ENCODE data around the gene CCDC80. TPM values are rescaled to one million over a fixed set of nuclear protein-coding genes. Genes with fewer than 3 reads are reported as not detected.

CCDC80 gene
- polyA plus RNA-seq, 3 donors = 0.05 TPM; not detected in 2

- peak; percentile 98 to 99 (median 99) for DNase-seq
- H3K36me3 Mint-ChIP-seq = peaks cover 27 to 34% of the 10 kb centered on the region in 2 donors
- H3K4me1 Mint-ChIP-seq = peaks cover 45% of the 10 kb centered on the region
- peaks cover 8 to 26% of the 10 kb centered on the region in 2 donors for H3K36me3 ChIP-seq (replicated peaks in 1 of 2; ENCODE audit: control insufficient read depth in 1 of 2, insufficient read depth in 2 of 2, low read length in 2 of 2)
- H3K27me3 ChIP-seq (ENCODE audit: control insufficient read depth in 2 of 2, insufficient read depth in 2 of 2, low read length in 2 of 2) = no peaks in the 10 kb centered on the region
- H3K27ac Mint-ChIP-seq = peak within 1 kb of the TSS; percentile 98 to 100 (median 99)
- intact Hi-C loops (cut with micrococcal nuclease) = no loop called here
- H3K4me3 ChIP-seq (replicated peaks in 1 of 3; ENCODE audit: low read depth in 2 of 3, low read length in 3 of 3) = peak within 1 kb of the TSS; percentile 58 to 99 (median 94)
- peak within 1 kb of the TSS; percentile 88 for H3K4me2 ChIP-seq (replicated peaks; ENCODE audit: extremely low read depth, low read length, poor library complexity, severe bottlenecking)
- peak within 1 kb of the TSS; percentile 89 for H3K9ac ChIP-seq (ENCODE audit: insufficient read depth, low read length, poor library complexity, severe bottlenecking)
- H2AFZ ChIP-seq (ENCODE audit: insufficient read depth, low read depth, low read length, poor library complexity, severe bottlenecking) = peak within 1 kb of the TSS; percentile 86
- peak within 1 kb of the TSS; percentile 98 to 99 for H3K27ac ChIP-seq (ENCODE audit: low read depth in 1 of 2, low read length in 2 of 2)
- H3K9me3 Mint-ChIP-seq = no peaks in the 10 kb centered on the region
- no peaks in the 10 kb centered on the region for H4K20me1 ChIP-seq (ENCODE audit: insufficient read depth, low read length)
- H3K4me1 ChIP-seq (ENCODE audit: control insufficient read depth in 1 of 2, insufficient read depth in 2 of 2, low read length in 2 of 2) = peaks cover 39 to 44% of the 10 kb centered on the region in 2 donors
- H3K79me2 ChIP-seq (ENCODE audit: insufficient read depth, low read length) = peaks cover 81% of the 10 kb centered on the region
- no peak for TF ChIP-seq CTCF (IDR thresholded peaks at IDR 0.05)
- H3K9me3 ChIP-seq (replicated peaks in 1 of 2; ENCODE audit: control insufficient read depth in 1 of 2, insufficient read depth in 1 of 2, low read length in 2 of 2) = no peaks in the 10 kb centered on the region
- under 1% methylated on average over 46 of the region's 58 CpGs for WGBS (ENCODE audit: insufficient coverage)
- no peaks in the 10 kb centered on the region for H3K27me3 Mint-ChIP-seq (ENCODE audit: low read depth in 3 of 3)
- H3K4me3 Mint-ChIP-seq = peak within 1 kb of the TSS; percentile 95 to 97
Observed at GRCh38 chr3:112561734-112562529, 79.0 kb downstream of the CCDC80 start, which contains the start of the genes ATG3 and SLC35A5. TSS of gene ATG3 (minus strand) at chr3:112561962. CDS start at chr3:112561528, 434 bp downstream. TSS of gene SLC35A5 (plus strand) at chr3:112562045. CDS start at chr3:112563404, 1,359 bp downstream.

DNA sequence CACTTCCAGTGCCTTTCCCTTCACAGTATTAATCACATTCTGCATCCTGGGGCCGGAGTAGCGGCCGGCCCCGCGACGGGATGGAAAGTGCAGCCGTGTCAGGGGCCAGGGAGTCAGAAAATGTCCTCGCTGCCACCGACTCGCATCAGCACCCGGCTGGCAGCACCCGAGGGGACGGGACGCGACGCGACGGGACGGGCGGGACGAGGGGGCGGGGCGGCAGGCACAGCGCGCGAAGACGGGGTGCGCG, 79.5 kb downstream of the CCDC80 start:
- Histone ChIP-seq H3K4me3 (replicated peaks in 1 of 3; ENCODE audit: low read depth in 2 of 3, low read length in 3 of 3) (peak overlapping the region; percentile 58 to 99 (median 94)), H3K9ac (ENCODE audit: insufficient read depth, low read length, poor library complexity, severe bottlenecking) (peak overlapping the region; percentile 89), H3K4me2 (replicated peaks; ENCODE audit: extremely low read depth, low read length, poor library complexity, severe bottlenecking) (peak overlapping the region; percentile 88), H3K9me3 (replicated peaks in 1 of 2; ENCODE audit: control insufficient read depth in 1 of 2, insufficient read depth in 1 of 2, low read length in 2 of 2) (no peaks in the 10 kb centered on the region), H3K27me3 (ENCODE audit: control insufficient read depth in 2 of 2, insufficient read depth in 2 of 2, low read length in 2 of 2) (no peaks in the 10 kb centered on the region), H3K4me1 (ENCODE audit: control insufficient read depth in 1 of 2, insufficient read depth in 2 of 2, low read length in 2 of 2) (peaks cover 42 to 47% of the 10 kb centered on the region in 2 donors), H3K27ac (ENCODE audit: low read depth in 1 of 2, low read length in 2 of 2) (peak overlapping the region; percentile 98 to 99), H3K79me2 (ENCODE audit: insufficient read depth, low read length) (peaks cover 84% of the 10 kb centered on the region), H3K36me3 (replicated peaks in 1 of 2; ENCODE audit: control insufficient read depth in 1 of 2, insufficient read depth in 2 of 2, low read length in 2 of 2) (peaks cover 8 to 21% of the 10 kb centered on the region in 2 donors), H4K20me1 (ENCODE audit: insufficient read depth, low read length) (no peaks in the 10 kb centered on the region), H2AFZ (ENCODE audit: insufficient read depth, low read depth, low read length, poor library complexity, severe bottlenecking) (peak overlapping the region; percentile 86)
- H3K27me3 Mint-ChIP-seq (ENCODE audit: low read depth in 3 of 3) = no peaks in the 10 kb centered on the region
- no peak for TF ChIP-seq CTCF (IDR thresholded peaks at IDR 0.05)
- intact Hi-C loops (cut with micrococcal nuclease) = no loop called here
- WGBS (ENCODE audit: insufficient coverage) = 1% methylated on average over 27 of the region's 29 CpGs
- DNase-seq = no peak
- H3K27ac Mint-ChIP-seq = peak overlapping the region; percentile 98 to 100 (median 99)
- peak overlapping the region; percentile 95 to 97 for H3K4me3 Mint-ChIP-seq
- peaks cover 26 to 36% of the 10 kb centered on the region in 2 donors for H3K36me3 Mint-ChIP-seq
- peaks cover 47% of the 10 kb centered on the region for H3K4me1 Mint-ChIP-seq
- no peaks in the 10 kb centered on the region for H3K9me3 Mint-ChIP-seq
